Neural progenitor cell (in vitro differentiated cells): ENCODE data around the gene POC1A. TPM values are rescaled to one million over a fixed set of nuclear protein-coding genes. Genes with fewer than 3 reads are reported as not detected.

ENCODE experiments used
- DNase-seq: peaks from one replicate; pipeline ENCODE4 v3.0.0-alpha.2; 2016; ENCODE audit warnings: low spot score
- H2AFZ ChIP-seq: fragments of 200-600 bp; sonication (generic); replicated peaks from 2 replicates; pipeline ENCODE4 v1.6.1; 2016; ENCODE audit warnings: antibody characterized with exemption
- H3F3A ChIP-seq: fragments of 200-600 bp; sonication (generic); 2 replicates; pipeline ENCODE4 v1.6.1; 2016; ENCODE audit warnings: antibody characterized with exemption, low read depth
- H3K27ac ChIP-seq: fragments of 200-600 bp; sonication (generic); 2 replicates; pipeline ENCODE4 v1.5.1; 2016; ENCODE audit warnings: mild to moderate bottlenecking
- H3K27me3 ChIP-seq: fragments of 200-600 bp; sonication (generic); 2 replicates; pipeline ENCODE4 v1.6.1; 2016; ENCODE audit warnings: mild to moderate bottlenecking, moderate library complexity
- H3K36me3 ChIP-seq: fragments of 200-600 bp; sonication (generic); 2 replicates; pipeline ENCODE4 v1.5.1; 2016
- H3K4me1 ChIP-seq: fragments of 200-600 bp; sonication (generic); 2 replicates; pipeline ENCODE4 v1.6.1; 2016; ENCODE audit warnings: mixed run types
- H3K4me2 ChIP-seq: fragments of 200-600 bp; sonication (generic); 2 replicates; pipeline ENCODE4 v1.6.1; 2016
- H3K4me3 ChIP-seq: fragments of 200-600 bp; sonication (generic); 2 replicates; pipeline ENCODE4 v1.5.1; 2016
- H3K79me2 ChIP-seq: fragments of 200-600 bp; sonication (generic); 2 replicates; pipeline ENCODE4 v1.6.1; 2016; ENCODE audit warnings: low read depth
- H3K9ac ChIP-seq: fragments of 200-600 bp; sonication (generic); 2 replicates; pipeline ENCODE4 v1.6.1; 2016
- H3K9me3 ChIP-seq: fragments of 200-600 bp; sonication (generic); 2 replicates; pipeline ENCODE4 v1.5.1; 2016; ENCODE audit warnings: low read depth
- H4K20me1 ChIP-seq: fragments of 200-600 bp; sonication (generic); 2 replicates; pipeline ENCODE4 v1.6.1; 2016; ENCODE audit warnings: low read depth
- H3K27ac Mint-ChIP-seq: 3 replicates; pipeline ENCODE4 v1.8.0; 2021; ENCODE audit warnings: mixed read lengths
- H3K27me3 Mint-ChIP-seq: 2 replicates; pipeline ENCODE4 v1.8.0; 2022; ENCODE audit warnings: low read depth, mild to moderate bottlenecking, inconsistent platforms, moderate library complexity, mixed read lengths; ENCODE audit not compliant: insufficient read depth
- H3K36me3 Mint-ChIP-seq: 3 replicates; pipeline ENCODE4 v1.8.0; 2021; ENCODE audit warnings: mixed read lengths
- H3K4me1 Mint-ChIP-seq: 3 replicates; pipeline ENCODE4 v1.8.0; 2021; ENCODE audit warnings: mixed read lengths
- H3K4me3 Mint-ChIP-seq: 3 replicates; pipeline ENCODE4 v1.8.0; 2021; ENCODE audit warnings: mild to moderate bottlenecking, moderate library complexity, mixed read lengths
- H3K9me3 Mint-ChIP-seq: 3 replicates; pipeline ENCODE4 v1.8.0; 2020; ENCODE audit warnings: mixed read lengths
- CTCF ChIP-seq: fragments of 200-600 bp; sonication (generic); IDR thresholded peaks from 2 replicates; pipeline ENCODE4 v1.5.1; 2017; ENCODE audit warnings: antibody characterized with exemption, mild to moderate bottlenecking
- EZH2 ChIP-seq: fragments of 200-600 bp; sonication (generic); IDR thresholded peaks from 2 replicates; pipeline ENCODE4 v1.6.1; 2017; ENCODE audit warnings: antibody characterized with exemption, mild to moderate bottlenecking, moderate library complexity
- EZH2phosphoT487 ChIP-seq: fragments of 200-600 bp; sonication (generic); IDR thresholded peaks from 2 replicates; pipeline ENCODE4 v1.6.1; 2017; ENCODE audit warnings: antibody characterized with exemption
- total RNA-seq: library from RNA; depleted of rRNA; stranded (reverse); fragments of >200 nt; gene quantifications from 2 replicates; pipeline ENCODE4 v1.2.3, GENCODE V29; 2015; ENCODE audit warnings: low replicate concordance

The POC1A gene
- total RNA-seq, 1 donor from 2014 or later, result 10.3 TPM

GRCh38 chr3:52041118-52041731 is 113.0 kb downstream of the POC1A start:
- Mint-ChIP-seq H3K27me3 (peaks cover 7% of the 10 kb centered on the region), H3K4me3 (no peak overlapping the region), H3K4me1 (peaks cover 25% of the 10 kb centered on the region), H3K27ac (peak overlapping the region; percentile 90), H3K9me3 (no peaks in the 10 kb centered on the region), H3K36me3 (no peaks in the 10 kb centered on the region)
- Histone ChIP-seq H3K9ac (no peak overlapping the region), H3K4me2 (no peak overlapping the region), H3K4me3 (no peak overlapping the region), H3K79me2 (no peaks in the 10 kb centered on the region), H3K27ac (no peak overlapping the region), H3K27me3 (no peaks in the 10 kb centered on the region), H3K9me3 (no peaks in the 10 kb centered on the region), H4K20me1 (no peaks in the 10 kb centered on the region), H3K4me1 (peaks cover 18% of the 10 kb centered on the region), H3F3A (no peaks in the 10 kb centered on the region), H3K36me3 (no peaks in the 10 kb centered on the region), H2AFZ (no peak overlapping the region)
- DNase-seq, result peak; percentile 65
- TF ChIP-seq EZH2 (no peak), EZH2phosphoT487 (no peak), CTCF (peak; percentile 42)

- Histone ChIP-seq H3K9me3 (no peaks in the 10 kb centered on the region), H3K36me3 (no peaks in the 10 kb centered on the region), H2AFZ (no peak overlapping the region), H3K4me1 (peaks cover 18% of the 10 kb centered on the region), H3K9ac (no peak overlapping the region), H3K4me2 (no peak overlapping the region), H3F3A (no peaks in the 10 kb centered on the region), H3K27ac (no peak overlapping the region), H3K4me3 (no peak overlapping the region), H4K20me1 (no peaks in the 10 kb centered on the region), H3K79me2 (no peaks in the 10 kb centered on the region), H3K27me3 (no peaks in the 10 kb centered on the region)
- Mint-ChIP-seq H3K36me3 (no peaks in the 10 kb centered on the region), H3K27me3 (peaks cover 6% of the 10 kb centered on the region), H3K27ac (peak overlapping the region; percentile 90), H3K9me3 (no peaks in the 10 kb centered on the region), H3K4me3 (no peak overlapping the region), H3K4me1 (peaks cover 24% of the 10 kb centered on the region)
- no peak for TF ChIP-seq EZH2
- TF ChIP-seq CTCF, result no peak
- TF ChIP-seq EZH2phosphoT487, result no peak
- no peak for DNase-seq
Observed at GRCh38 chr3:52040600-52040999, 113.6 kb downstream of the POC1A start.

GRCh38 chr3:52039846-52040245 is 114.4 kb downstream of the POC1A start:
- no peak overlapping the region for H3K27ac ChIP-seq
- H3K4me1 ChIP-seq, result peaks cover 15% of the 10 kb centered on the region
- H3K36me3 ChIP-seq, result no peaks in the 10 kb centered on the region
- Mint-ChIP-seq H3K27me3 (peaks cover 6% of the 10 kb centered on the region), H3K9me3 (no peaks in the 10 kb centered on the region), H3K4me1 (peaks cover 18% of the 10 kb centered on the region), H3K4me3 (no peak overlapping the region), H3K36me3 (no peaks in the 10 kb centered on the region), H3K27ac (peak overlapping the region; percentile 80)
- no peaks in the 10 kb centered on the region for H4K20me1 ChIP-seq
- no peaks in the 10 kb centered on the region for H3K27me3 ChIP-seq
- no peaks in the 10 kb centered on the region for H3K9me3 ChIP-seq
- peak; percentile 78 for DNase-seq
- no peaks in the 10 kb centered on the region for H3K79me2 ChIP-seq
- no peak overlapping the region for H3K9ac ChIP-seq
- peak overlapping the region; percentile 76 for H2AFZ ChIP-seq
- no peaks in the 10 kb centered on the region for H3F3A ChIP-seq
- H3K4me3 ChIP-seq, result no peak overlapping the region
- TF ChIP-seq CTCF (no peak), EZH2 (no peak), EZH2phosphoT487 (no peak)
- peak overlapping the region; percentile 27 for H3K4me2 ChIP-seq
